C4-2B (cell line): ENCODE measurements around the gene KIAA0825.

Experiments used
- ZFX ChIP-seq: fragments of 450-650 bp; IDR thresholded peaks from 2 replicates; pipeline ENCODE4 v1.6.1; 2017
- TF ChIP-seq, protein P1 (sequence below): fragments of 450-650 bp; conservative IDR thresholded peaks from 2 replicates; pipeline ENCODE4 v1.5.1; 2017; ENCODE audit warnings: mild to moderate bottlenecking

DNA sequence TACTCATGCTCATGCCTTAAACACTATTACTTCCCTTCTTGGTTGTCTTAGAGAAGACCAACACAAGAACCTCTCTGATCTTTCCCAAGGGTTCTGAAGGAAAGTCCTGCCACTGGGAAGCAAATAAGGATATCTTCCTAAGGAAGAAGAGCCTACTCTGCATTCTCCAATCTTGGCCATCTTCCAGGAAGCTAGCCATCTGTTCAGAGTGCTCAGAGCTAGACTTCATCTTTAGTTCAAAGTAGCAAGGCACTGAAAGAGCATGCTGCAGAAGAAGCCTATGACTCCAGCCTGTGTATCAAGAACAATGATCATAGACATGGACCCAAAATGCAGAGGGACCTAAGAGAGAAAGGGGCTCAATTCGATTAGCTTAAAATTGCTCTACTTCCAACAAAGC is 114.7 kb downstream of the KIAA0825 start:
- TF ChIP-seq, protein P1, sequence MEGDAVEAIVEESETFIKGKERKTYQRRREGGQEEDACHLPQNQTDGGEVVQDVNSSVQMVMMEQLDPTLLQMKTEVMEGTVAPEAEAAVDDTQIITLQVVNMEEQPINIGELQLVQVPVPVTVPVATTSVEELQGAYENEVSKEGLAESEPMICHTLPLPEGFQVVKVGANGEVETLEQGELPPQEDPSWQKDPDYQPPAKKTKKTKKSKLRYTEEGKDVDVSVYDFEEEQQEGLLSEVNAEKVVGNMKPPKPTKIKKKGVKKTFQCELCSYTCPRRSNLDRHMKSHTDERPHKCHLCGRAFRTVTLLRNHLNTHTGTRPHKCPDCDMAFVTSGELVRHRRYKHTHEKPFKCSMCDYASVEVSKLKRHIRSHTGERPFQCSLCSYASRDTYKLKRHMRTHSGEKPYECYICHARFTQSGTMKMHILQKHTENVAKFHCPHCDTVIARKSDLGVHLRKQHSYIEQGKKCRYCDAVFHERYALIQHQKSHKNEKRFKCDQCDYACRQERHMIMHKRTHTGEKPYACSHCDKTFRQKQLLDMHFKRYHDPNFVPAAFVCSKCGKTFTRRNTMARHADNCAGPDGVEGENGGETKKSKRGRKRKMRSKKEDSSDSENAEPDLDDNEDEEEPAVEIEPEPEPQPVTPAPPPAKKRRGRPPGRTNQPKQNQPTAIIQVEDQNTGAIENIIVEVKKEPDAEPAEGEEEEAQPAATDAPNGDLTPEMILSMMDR: no peak
- TF ChIP-seq ZFX: no peak
